NCI-H2196 (cell line): Measurements from ENCODE around the gene ULBP2.
"Not testable (repeated sequence)": the region's sequence is repeated elsewhere in the genome, so short reads cannot be mapped to it uniquely, and the experiment has no call there.

Experiments
- DNase-seq: peaks from one replicate; lab custom pipeline; 2025; ENCODE audit not compliant: unreplicated experiment; lab: John Stamatoyannopoulos, UW

The ULBP2 gene

GRCh38 chr6:149966319-149966718 is 24.5 kb downstream of the ULBP2 start:
- not testable (repeated sequence) for DNase-seq

DNA sequence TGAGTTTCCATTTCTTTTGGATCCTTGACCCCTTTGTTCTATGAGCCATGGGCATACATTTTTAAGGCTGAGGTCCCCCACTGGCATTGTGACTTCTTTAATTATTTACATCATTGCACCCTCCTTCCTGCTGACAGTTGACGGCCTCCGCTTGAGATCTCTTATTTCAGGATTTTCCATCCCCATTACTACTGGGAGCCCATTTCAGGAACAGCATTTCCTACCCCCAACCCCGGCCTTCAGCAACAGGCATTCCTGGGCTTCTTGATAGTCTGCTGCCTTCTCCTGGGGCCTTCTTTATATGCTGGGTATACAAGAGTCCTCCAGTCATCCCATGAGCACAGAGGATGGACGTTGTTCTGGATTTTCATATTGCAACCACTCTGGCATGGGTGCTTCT is 25.8 kb downstream of the ULBP2 start:
- no peak for DNase-seq

GRCh38 chr6:149967999-149968398 is 26.2 kb downstream of the ULBP2 start:
- DNase-seq, result not testable (repeated sequence)

DNA sequence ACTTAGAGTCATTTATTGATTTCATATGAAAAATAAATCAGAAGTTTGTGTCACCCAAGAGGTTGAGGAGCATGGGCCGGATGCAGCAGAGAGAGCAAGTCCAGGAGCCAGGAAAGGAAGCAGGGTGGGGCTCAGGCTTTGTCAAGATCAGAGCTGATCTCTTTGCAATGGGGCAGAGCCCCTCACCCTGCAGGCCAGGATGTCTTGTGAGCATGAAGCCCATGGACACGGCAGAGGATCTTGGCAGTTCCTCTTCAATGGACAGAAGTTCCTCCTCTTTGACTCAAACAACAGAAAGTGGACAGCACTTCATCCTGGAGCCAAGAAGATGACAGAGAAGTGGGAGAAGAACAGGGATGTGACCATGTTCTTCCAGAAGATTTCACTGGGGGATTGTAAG is 27.1 kb downstream of the ULBP2 start:
- not testable (repeated sequence) for DNase-seq

DNA sequence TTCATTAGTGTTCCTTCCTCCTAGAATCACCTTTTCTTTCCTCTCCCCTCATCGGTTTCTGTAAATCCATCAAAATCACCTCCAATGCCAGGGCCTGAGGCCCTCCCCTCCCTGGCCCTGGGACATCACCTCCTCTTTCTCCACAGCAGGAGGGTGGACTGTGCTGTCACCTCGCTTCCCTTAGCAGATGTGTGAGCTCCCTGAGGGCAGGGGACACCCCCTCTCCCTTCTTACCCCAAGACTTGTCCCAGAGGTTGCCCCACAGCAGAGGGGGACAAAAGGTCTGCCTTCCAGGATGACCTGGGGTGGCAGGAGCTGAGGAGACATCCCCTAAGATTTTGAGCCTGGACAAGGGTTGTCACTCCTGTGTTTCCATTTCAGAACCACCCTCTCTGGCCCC is 27.8 kb downstream of the ULBP2 start:
- DNase-seq, result no peak

DNA sequence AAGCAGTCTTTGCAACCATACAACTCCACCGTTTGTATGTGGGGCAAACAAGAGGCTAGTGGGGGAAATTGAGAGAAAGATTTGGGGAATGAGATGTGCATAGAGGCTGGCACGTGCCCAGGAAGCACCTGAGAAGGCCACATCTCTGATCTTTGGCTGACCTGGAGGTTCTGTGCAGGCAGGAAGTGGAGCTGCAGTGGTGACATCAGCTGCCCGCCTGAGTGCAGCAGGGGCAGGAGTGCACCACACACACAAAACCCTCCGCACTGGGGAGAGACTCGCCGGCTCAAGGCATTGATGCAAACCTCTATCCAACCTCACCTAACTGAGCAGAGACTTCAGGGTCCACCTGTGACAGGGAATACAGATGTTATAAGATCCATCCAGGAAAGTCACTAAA is 32.6 kb downstream of the ULBP2 start:
- DNase-seq, result not testable (repeated sequence)

- DNase-seq, result no peak
Observed at GRCh38 chr6:149974825-149975224, 33.0 kb downstream of the ULBP2 start.

GRCh38 chr6:149975400-149975799 is 33.6 kb downstream of the ULBP2 start:
- DNase-seq, result no peak

DNA sequence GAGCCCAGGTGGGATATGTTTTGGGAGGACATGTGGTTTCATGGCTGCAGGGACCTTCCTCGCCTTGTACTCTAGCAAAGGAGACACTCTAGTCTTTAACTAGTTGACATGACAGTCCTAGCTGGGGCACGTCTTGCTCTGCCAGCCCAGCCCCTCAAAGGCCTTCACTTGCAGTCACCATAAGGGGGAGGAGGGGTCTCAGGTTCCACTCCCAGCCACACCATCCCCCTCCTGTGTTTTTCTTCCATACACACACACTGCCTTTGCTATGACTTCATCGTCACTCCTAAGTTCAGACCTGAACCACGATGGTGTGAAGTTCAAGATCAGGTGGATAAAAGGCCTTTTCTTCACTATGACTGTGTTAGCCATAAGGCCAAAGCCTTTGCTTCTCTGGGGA is 35.4 kb downstream of the ULBP2 start:
- no peak for DNase-seq

- no peak for DNase-seq
Observed at GRCh38 chr6:149978610-149979009, 36.8 kb downstream of the ULBP2 start.

- no peak for DNase-seq
Observed at GRCh38 chr6:149979293-149979692, 37.5 kb downstream of the ULBP2 start.

- DNase-seq, result no peak
Observed at GRCh38 chr6:149983145-149983544, 41.3 kb downstream of the ULBP2 start.

GRCh38 chr6:149984773-149985172 is 43.0 kb downstream of the ULBP2 start:
- DNase-seq, result no peak

GRCh38 chr6:149985481-149985937 is 43.7 kb downstream of the ULBP2 start:
- DNase-seq, result no peak

DNA sequence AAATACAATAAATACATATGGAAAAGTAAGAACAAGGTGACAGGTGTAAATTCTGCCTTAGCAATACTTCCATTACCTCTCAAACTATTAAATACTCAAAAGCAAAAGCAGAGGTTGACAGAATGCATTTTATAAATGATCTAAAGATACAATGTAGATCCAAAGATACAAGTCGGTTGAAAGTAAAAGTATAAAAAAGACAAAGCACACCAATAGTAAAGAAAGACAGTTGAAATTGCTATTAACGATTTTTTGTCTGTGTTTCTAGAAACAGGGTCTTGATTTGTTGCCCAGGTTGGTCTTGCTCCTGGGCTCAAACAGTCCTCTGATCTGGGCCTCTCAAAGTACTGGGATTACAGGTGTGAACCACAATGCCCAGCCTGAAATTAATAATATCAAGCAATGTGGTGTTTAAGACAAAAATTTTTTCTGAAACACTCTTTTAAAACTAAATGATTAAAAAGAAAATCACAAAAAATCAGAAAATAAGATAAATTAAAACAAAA is 45.8 kb downstream of the ULBP2 start:
- no peak for DNase-seq

DNA sequence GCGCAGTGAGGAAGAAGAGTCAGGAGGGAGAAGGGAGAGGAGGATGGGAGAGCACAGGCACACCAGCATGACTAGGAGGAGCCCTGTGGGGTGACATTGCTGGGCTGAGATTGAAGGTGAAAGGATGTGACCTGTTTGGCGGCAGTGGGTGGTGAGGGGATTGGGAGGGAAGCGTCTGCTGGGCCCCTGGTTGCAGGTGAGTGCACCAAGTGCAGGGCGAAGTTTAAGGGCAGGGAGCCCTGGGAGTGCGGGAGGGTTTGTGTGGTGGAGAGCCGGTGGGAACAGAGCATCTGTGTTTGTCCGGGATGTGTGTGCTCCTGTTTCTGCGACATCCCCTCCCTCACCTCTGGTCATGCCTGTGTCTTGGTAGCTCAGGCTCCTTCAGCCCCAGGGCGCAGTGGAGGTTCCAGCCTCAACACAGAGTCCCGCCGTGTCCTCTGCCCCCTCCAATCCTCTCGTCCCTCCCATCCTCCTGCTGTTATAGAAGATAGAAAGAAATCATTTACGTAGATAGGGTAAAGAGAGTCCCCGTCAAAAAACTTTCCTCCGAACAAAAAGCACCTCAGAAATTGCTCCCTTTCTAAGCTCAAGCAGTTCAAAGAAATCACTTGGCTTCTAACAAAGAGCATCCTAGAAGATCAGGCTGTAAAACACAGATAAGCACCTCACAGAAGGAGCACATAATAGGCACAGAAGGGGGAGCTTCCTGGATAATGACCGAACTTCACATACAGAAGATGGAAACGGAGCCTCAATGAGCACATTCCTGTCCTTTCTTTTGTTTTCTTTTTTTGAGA is 46.9 kb downstream of the ULBP2 start:
- DNase-seq, result no peak

- no peak for DNase-seq
Observed at GRCh38 chr6:149990212-149990660, 48.4 kb downstream of the ULBP2 start.

DNA sequence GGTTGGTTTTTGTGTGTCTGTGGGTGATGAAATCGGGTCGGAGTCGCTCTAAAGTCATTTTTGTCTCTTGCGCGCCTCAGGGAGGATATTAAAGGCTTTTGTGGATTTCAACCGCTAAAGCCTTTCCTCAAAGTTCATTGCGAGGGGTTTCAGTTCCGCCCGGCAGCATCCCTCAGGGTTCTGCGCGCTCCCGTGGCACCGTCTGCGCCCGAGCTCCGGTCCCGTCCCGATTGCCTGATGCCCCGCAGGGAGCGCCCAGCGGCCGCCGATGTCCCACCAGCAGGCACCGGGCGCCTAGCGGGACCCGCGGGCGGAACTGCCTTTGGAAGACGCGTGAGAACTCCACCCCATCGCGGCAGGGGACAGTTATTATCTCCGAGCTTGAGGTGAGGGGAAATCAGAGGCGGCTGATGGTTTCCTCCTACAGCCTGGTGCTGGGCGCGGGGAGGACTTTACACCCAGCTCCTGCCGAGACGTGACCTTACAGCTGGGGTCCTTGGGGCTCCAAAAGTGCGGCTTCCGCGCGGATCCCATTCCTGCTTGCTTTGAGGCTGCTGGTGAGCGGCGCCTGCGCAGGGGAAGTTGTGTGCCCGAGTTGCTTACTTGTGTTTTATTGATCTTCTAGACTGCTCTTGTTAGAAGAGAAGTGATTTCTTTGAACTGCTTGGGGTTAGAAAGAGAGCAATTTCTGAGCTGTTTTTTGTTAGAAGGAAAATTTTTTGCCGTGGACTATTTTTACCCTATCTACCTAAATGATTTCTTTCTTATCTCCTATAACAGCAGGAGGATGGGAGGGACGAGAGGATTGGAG is 49.1 kb downstream of the ULBP2 start:
- no peak for DNase-seq

- not testable (repeated sequence) for DNase-seq
Observed at GRCh38 chr6:149991472-149991795, 49.6 kb downstream of the ULBP2 start.

- DNase-seq, result no peak
Observed at GRCh38 chr6:149991838-149992237, 50.0 kb downstream of the ULBP2 start.

DNA sequence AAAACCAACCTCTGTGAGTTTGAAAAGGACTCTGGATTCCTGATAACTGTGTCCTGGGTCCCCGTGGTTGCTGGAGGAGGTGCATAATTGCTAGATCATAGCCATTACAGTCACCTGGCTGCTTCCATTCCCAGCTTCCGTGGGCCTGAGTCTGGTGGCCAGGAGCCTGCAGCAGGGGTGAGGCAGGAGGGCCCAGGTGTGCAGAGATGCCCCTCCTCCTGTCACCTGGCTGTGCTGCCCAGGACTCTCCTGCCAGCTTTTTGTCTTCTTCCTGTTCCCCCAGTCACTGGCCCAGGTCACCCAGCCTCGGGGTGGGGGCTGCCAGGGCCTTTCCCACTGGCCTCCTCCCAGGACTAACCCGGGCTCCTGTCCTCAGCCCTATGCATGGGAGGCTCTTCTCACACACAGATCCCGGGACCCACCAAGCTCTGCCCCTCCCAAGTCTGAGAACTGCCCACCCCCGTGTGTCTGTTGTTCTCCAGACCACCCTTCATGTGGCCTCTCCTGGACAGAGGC is 53.5 kb downstream of the ULBP2 start:
- no peak for DNase-seq

GRCh38 chr6:149995971-149996370 is 54.2 kb downstream of the ULBP2 start:
- DNase-seq, result no peak
